ENCODE results near the gene HIPK1. TPM values are rescaled to one million over a fixed set of nuclear protein-coding genes. Genes with fewer than 3 reads are reported as not detected.
"Not testable (repeated sequence)": the region's sequence is repeated elsewhere in the genome, so short reads cannot be mapped to it uniquely, and the experiment has no call there.

The HIPK1 gene
- total RNA-seq, 2 donors from 2014 or later, result 47.4 to 59.1 TPM

- Histone ChIP-seq H3K9me3 (no peaks in the 10 kb centered on the region), H3K4me3 (no peak overlapping the region), H3K27ac (no peak overlapping the region), H3K4me1 (ENCODE audit: control insufficient read depth in 1 of 2, low read depth in 2 of 2) (no peaks in the 10 kb centered on the region), H3K27me3 (replicated peaks; ENCODE audit: insufficient read depth) (no peaks in the 10 kb centered on the region), H3K36me3 (no peaks in the 10 kb centered on the region)
- TF ChIP-seq, protein P1, sequence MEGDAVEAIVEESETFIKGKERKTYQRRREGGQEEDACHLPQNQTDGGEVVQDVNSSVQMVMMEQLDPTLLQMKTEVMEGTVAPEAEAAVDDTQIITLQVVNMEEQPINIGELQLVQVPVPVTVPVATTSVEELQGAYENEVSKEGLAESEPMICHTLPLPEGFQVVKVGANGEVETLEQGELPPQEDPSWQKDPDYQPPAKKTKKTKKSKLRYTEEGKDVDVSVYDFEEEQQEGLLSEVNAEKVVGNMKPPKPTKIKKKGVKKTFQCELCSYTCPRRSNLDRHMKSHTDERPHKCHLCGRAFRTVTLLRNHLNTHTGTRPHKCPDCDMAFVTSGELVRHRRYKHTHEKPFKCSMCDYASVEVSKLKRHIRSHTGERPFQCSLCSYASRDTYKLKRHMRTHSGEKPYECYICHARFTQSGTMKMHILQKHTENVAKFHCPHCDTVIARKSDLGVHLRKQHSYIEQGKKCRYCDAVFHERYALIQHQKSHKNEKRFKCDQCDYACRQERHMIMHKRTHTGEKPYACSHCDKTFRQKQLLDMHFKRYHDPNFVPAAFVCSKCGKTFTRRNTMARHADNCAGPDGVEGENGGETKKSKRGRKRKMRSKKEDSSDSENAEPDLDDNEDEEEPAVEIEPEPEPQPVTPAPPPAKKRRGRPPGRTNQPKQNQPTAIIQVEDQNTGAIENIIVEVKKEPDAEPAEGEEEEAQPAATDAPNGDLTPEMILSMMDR (IDR thresholded peaks at IDR 0.05), result no peak
- ATAC-seq (ENCODE audit: insufficient number of reproducible peaks, low FRiP score, low read depth), result no peak
- DNase-seq (ENCODE audit: low spot score), result no peak
Observed at GRCh38 chr1:114009393-114009792, 80.3 kb downstream of the HIPK1 start.

DNA sequence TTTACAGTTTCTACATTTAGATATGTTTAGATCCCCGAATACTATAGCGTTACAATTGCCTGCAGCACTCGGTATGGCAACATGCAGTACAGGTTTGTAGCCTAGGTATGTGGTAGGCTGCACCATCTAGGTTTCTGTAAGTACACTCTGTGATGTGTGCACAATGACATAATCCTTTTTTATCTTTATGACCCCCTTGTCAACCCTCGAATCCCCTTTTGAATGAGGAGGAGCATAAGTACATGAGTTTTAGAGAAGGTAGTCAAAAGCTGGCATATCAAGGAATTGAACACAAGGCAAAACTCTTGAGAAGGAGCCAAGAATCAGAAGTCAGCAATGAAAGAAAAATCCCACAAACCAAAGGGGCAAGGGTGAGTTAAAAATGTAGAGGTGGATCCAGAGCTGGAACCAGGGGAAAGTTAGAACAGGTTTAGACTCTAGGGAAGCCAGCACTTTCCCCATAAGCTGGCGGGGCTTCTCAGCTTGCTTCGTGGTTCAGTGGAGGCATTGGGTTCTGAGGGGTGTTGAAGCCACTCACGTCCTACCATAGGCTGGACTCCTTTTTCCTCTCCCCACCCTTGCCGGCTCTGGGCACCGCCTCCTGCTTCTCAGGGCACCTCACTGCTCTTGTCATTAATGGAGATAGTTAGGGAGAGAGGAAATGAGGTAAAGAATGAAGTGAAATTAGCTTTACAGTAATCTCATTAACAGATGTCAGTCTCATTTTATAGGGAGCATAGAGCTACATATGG is 81.5 kb downstream of the HIPK1 start:
- DNase-seq (ENCODE audit: low spot score) (no peak), ATAC-seq (ENCODE audit: insufficient number of reproducible peaks, low FRiP score, low read depth) (no peak)
- TF ChIP-seq, protein P1 (IDR thresholded peaks at IDR 0.05), result no peak
- H3K4me1 ChIP-seq (ENCODE audit: control insufficient read depth in 1 of 2, low read depth in 2 of 2), result no peaks in the 10 kb centered on the region
- no peaks in the 10 kb centered on the region for H3K36me3 ChIP-seq
- H3K27ac ChIP-seq, result no peak overlapping the region
- no peak overlapping the region for H3K4me3 ChIP-seq
- H3K27me3 ChIP-seq (replicated peaks; ENCODE audit: insufficient read depth), result no peaks in the 10 kb centered on the region
- H3K9me3 ChIP-seq, result no peaks in the 10 kb centered on the region

DNA sequence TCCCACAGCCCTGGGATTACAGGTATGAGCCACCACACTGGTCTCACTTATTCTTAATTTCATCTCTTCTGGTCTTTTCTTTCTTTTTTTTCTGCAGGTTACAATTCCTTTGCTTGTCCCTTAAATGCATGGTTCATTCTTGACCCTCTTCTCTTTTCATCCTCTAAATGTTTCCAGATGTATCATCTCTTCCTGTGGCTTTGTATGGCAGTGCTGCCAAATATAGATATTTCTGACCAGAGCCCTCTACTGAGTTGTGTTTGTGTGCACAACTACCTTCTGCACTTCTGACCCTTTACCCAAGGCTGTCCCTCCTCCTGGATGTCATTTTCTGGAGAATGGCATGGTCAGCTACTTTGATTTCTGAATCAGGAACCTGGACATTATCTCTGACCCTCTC is 82.7 kb downstream of the HIPK1 start:
- no peaks in the 10 kb centered on the region for H3K27me3 ChIP-seq (replicated peaks; ENCODE audit: insufficient read depth)
- ATAC-seq (ENCODE audit: insufficient number of reproducible peaks, low FRiP score, low read depth), result no peak
- no peak overlapping the region for H3K27ac ChIP-seq
- no peak for DNase-seq (ENCODE audit: low spot score)
- no peaks in the 10 kb centered on the region for H3K9me3 ChIP-seq
- TF ChIP-seq, protein P1 (IDR thresholded peaks at IDR 0.05), result no peak
- H3K36me3 ChIP-seq, result no peaks in the 10 kb centered on the region
- H3K4me3 ChIP-seq, result no peak overlapping the region
- no peaks in the 10 kb centered on the region for H3K4me1 ChIP-seq (ENCODE audit: control insufficient read depth in 1 of 2, low read depth in 2 of 2)

DNA sequence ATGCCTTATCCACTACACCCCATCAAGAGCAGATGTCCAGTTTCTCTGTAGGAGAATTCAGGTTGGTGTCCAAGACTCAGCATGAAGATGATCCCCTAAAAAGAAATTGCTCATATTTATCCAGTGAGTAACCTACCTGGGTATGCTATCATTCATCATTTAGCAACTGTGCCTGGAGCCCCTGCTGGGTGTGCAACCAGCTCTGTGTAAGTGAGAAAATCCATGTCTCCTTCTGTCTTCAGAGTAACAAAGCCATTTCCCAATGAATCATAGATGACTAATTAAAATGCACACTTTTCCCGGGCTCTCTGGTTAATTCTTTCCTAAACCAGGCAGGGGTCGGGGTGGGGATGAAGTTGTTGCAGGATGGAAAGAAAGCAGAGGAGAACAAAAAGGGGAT is 86.0 kb downstream of the HIPK1 start:
- Histone ChIP-seq H3K4me3 (no peak overlapping the region), H3K27me3 (replicated peaks; ENCODE audit: insufficient read depth) (no peaks in the 10 kb centered on the region), H3K27ac (no peak overlapping the region), H3K4me1 (ENCODE audit: control insufficient read depth in 1 of 2, low read depth in 2 of 2) (no peaks in the 10 kb centered on the region), H3K9me3 (no peaks in the 10 kb centered on the region), H3K36me3 (no peaks in the 10 kb centered on the region)
- no peak for DNase-seq (ENCODE audit: low spot score)
- TF ChIP-seq, protein P1 (IDR thresholded peaks at IDR 0.05), result no peak
- ATAC-seq (ENCODE audit: insufficient number of reproducible peaks, low FRiP score, low read depth), result no peak

- not testable (repeated sequence) for H3K36me3 ChIP-seq; H3K27me3 ChIP-seq (replicated peaks; ENCODE audit: insufficient read depth); DNase-seq (ENCODE audit: low spot score); ATAC-seq (ENCODE audit: insufficient number of reproducible peaks, low FRiP score, low read depth); H3K4me1 ChIP-seq (ENCODE audit: control insufficient read depth in 1 of 2, low read depth in 2 of 2); H3K9me3 ChIP-seq; H3K4me3 ChIP-seq; H3K27ac ChIP-seq
Observed at GRCh38 chr1:114019724-114020123, 90.6 kb downstream of the HIPK1 start.

GRCh38 chr1:114021665-114022099 is 92.6 kb downstream of the HIPK1 start:
- ATAC-seq (ENCODE audit: insufficient number of reproducible peaks, low FRiP score, low read depth), result no peak
- no peak overlapping the region for H3K4me3 ChIP-seq
- no peak for DNase-seq (ENCODE audit: low spot score)
- no peaks in the 10 kb centered on the region for H3K4me1 ChIP-seq (ENCODE audit: control insufficient read depth in 1 of 2, low read depth in 2 of 2)
- no peaks in the 10 kb centered on the region for H3K9me3 ChIP-seq
- no peaks in the 10 kb centered on the region for H3K27me3 ChIP-seq (replicated peaks; ENCODE audit: insufficient read depth)
- H3K27ac ChIP-seq, result no peak overlapping the region
- TF ChIP-seq, protein P1 (IDR thresholded peaks at IDR 0.05), result no peak
- H3K36me3 ChIP-seq, result no peaks in the 10 kb centered on the region
